H7 (cell line): Measurements from ENCODE around the gene TADA2B. TPM values are rescaled to one million over a fixed set of nuclear protein-coding genes. Genes with fewer than 3 reads are reported as not detected.

Experiments used
- DNase-seq: peaks from one replicate; pipeline ENCODE4 v3.0.0; 2012
- H3K27me3 ChIP-seq: 2 replicates; pipeline ENCODE4 v1.6.0; 2011; ENCODE audit warnings: mild to moderate bottlenecking, low read length; ENCODE audit not compliant: control insufficient read depth, insufficient read depth
- H3K36me3 ChIP-seq: replicated peaks from 2 replicates; pipeline ENCODE4 v1.5.1; 2011; ENCODE audit warnings: low read length; ENCODE audit not compliant: control insufficient read depth, insufficient read depth
- H3K4me3 ChIP-seq: 2 replicates; pipeline ENCODE4 v1.5.1; 2011; ENCODE audit warnings: low read depth, mild to moderate bottlenecking, control low read depth, low read length, moderate library complexity; ENCODE audit not compliant: insufficient read depth
- total RNA-seq: library from RNA; depleted of rRNA; stranded (reverse); fragments of >200 nt; shearing (Covaris generic); gene quantifications from 2 replicates; pipeline ENCODE4 v1.2.3, GENCODE V29; 2014

Gene TADA2B
- total RNA-seq, 1 experiment from 2014 or later = 14.0 TPM

GRCh38 chr4:7041246-7041645 lies 1.9 kb upstream of the TADA2B start:
- no peak overlapping the region for H3K4me3 ChIP-seq
- H3K27me3 ChIP-seq = peaks cover 20% of the 10 kb centered on the region
- no peak for DNase-seq
- no peaks in the 10 kb centered on the region for H3K36me3 ChIP-seq

DNA sequence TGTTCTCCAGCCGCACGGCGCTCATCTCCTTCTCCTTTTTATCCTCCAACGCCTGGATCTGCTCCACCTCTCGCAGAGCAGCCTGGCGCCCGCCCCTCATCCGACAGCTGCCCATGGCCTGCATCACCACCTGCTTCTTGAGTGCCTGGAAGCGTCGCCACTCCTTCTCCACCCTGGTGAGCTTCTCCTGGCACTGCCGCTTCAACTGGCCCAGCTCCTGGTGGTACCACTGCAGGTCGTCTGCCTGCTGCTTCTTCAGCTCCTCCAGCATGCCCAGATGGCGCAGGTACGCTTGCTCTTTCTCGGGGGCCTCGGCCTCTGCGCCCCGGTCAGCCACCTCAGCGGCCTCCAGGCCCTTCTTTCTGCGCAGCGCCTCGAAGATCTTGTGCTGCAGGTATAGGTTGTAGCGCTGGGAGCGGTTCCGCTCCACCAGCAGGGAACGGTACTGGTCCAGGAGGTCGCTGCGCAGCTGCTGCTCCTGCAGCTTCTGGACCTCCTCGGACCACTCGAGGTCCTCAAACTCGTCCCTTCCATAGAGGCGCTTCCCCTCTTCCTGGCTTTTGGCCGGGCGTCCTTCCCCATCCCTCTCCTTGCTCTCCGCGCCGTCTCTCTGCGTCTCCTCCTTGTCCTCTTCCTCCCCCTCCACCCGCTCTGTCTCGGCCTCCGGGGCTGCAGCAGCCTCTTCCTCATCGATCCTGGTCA lies 1.2 kb upstream of the TADA2B start:
- peak; percentile 69 for DNase-seq
- peak overlapping the region; percentile 61 for H3K4me3 ChIP-seq
- no peaks in the 10 kb centered on the region for H3K36me3 ChIP-seq
- H3K27me3 ChIP-seq = peaks cover 20% of the 10 kb centered on the region

DNA sequence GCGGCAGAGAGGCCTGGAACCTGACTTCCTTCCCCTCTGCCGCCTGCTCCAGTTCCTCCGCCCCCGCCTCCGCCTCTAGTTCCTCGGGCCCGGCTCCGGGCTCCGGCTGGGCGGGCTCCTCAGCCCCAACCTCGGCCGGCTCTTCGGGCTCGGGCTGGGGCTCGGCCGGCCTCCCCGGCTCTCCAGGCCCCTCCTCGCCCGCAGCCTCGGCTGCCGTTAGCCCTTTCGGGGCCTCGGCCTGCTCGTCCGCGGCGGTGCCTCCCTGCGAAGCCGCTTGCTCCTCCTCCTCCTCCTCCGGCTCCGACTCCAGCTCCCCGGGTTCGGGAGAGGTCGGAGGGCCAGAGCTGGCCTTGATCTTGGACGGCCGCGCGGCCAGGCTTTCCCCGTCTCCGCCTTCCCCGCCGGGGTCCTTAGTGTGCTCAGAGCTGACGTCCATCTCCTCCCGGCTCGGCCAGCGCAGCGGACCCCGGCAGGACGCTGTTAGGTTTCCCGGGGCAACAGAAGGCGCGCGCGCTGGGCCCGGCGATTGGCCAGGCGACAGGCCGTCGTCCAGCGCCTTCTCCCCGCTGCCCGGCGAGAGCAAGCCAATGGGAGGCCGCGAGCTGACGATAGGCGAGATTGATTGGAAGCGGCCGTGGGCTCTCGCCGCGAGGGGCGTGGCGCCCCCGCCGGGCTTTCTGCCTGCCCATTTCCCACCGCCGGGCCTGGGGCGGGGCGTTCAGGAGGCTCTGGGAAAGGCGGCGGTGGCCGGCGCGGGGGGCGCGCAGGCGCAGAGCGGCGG lies 479 bp upstream of the TADA2B start:
- Histone ChIP-seq H3K36me3 (no peaks in the 10 kb centered on the region), H3K4me3 (peak overlapping the region; percentile 61), H3K27me3 (peaks cover 20% of the 10 kb centered on the region)
- peak; percentile 100 for DNase-seq

GRCh38 chr4:7044137-7044930 lies 1.2 kb downstream of the TADA2B start:
- H3K27me3 ChIP-seq = peaks cover 20% of the 10 kb centered on the region
- no peaks in the 10 kb centered on the region for H3K36me3 ChIP-seq
- peak overlapping the region; percentile 93 for H3K4me3 ChIP-seq
- no peak for DNase-seq

- no peaks in the 10 kb centered on the region for H3K36me3 ChIP-seq
- DNase-seq = no peak
- no peak overlapping the region for H3K4me3 ChIP-seq
- peaks cover 20% of the 10 kb centered on the region for H3K27me3 ChIP-seq
Observed at GRCh38 chr4:7045553-7045952, 2.4 kb downstream of the TADA2B start.

GRCh38 chr4:7045961-7046921 lies 3.1 kb downstream of the TADA2B start:
- Histone ChIP-seq H3K36me3 (no peaks in the 10 kb centered on the region), H3K4me3 (no peak overlapping the region)
- no peak for DNase-seq

GRCh38 chr4:7046971-7047370 lies 3.8 kb downstream of the TADA2B start:
- Histone ChIP-seq H3K4me3 (no peak overlapping the region), H3K27me3 (peaks cover 8% of the 10 kb centered on the region), H3K36me3 (no peaks in the 10 kb centered on the region)
- DNase-seq = no peak

More at GRCh38 chr4:7045961-7046921, 3.1 kb downstream of the TADA2B start:
- H3K27me3 ChIP-seq = peaks cover 15% of the 10 kb centered on the region

- no peaks in the 10 kb centered on the region for H3K36me3 ChIP-seq
- peaks cover 4% of the 10 kb centered on the region for H3K27me3 ChIP-seq
- H3K4me3 ChIP-seq = no peak overlapping the region
- DNase-seq = no peak
Observed at GRCh38 chr4:7048642-7049041, 5.5 kb downstream of the TADA2B start.

DNA sequence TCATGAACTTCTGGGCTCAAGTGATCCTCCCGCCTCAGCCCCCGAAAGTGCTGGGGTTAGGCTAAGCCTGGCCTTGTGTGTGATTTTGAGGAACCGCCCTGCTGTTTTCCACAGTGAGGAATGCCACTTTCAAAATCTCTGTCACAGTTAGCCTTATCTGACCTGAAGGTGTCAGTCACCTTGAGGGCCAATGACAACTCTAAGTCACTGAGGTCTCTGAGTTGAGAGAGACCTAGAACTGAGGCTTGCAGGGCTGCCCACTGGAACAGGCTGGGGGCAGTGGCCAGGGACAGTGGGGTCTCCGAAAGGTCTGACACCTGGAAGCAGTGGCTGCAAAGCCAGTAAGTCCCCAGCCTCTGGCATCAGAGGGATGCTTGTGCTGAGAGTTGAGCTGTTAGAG lies 6.1 kb downstream of the TADA2B start:
- H3K27me3 ChIP-seq = no peaks in the 10 kb centered on the region
- no peak for DNase-seq
- H3K36me3 ChIP-seq = no peaks in the 10 kb centered on the region
- no peak overlapping the region for H3K4me3 ChIP-seq

DNA sequence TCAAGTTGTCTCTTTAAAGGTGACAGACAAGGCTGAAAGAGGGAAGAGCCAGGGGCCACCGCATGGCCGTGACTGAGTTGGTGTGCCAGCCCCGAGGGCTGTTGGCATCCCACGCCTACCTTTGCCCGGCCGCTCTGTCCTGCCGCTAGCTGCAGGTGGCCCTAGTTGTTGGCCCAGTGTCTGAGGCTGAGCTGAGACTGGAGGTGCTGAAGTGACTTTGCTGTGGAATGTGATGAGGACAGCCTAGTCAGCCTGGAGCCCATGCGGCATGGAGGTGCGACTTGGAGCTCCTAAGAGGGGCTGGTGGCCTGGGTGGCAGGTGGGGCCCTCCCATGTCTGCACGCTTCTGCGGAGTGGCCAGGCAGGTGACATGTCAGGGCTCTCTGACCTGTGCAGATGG lies 6.6 kb downstream of the TADA2B start:
- Histone ChIP-seq H3K27me3 (no peaks in the 10 kb centered on the region), H3K36me3 (no peaks in the 10 kb centered on the region), H3K4me3 (no peak overlapping the region)
- DNase-seq = no peak

GRCh38 chr4:7050481-7051143 lies 7.4 kb downstream of the TADA2B start:
- no peak for DNase-seq
- H3K27me3 ChIP-seq = no peaks in the 10 kb centered on the region
- no peak overlapping the region for H3K4me3 ChIP-seq
- peaks cover 1% of the 10 kb centered on the region; the same call in 1 of the 2 replicates for H3K36me3 ChIP-seq

DNA sequence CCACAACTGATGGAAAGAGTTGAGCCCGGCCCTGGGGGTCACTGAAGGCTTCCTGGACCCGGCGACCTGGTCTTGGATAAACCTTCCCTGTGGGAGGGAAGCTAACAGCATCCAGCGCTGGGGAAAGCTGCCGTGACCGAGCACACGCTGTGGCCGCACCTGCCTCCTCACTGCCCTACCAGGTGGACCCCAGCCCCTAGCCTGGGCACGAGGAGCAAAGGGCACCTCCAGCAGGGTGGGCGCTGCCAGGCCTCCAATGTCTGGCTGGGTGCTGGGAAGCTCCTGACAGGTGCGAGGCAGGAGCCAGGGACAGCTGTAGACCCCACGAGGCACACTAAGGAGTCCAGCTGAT lies 7.9 kb downstream of the TADA2B start:
- DNase-seq = no peak
- peaks cover 1% of the 10 kb centered on the region; the same call in 1 of the 2 replicates for H3K36me3 ChIP-seq

DNA sequence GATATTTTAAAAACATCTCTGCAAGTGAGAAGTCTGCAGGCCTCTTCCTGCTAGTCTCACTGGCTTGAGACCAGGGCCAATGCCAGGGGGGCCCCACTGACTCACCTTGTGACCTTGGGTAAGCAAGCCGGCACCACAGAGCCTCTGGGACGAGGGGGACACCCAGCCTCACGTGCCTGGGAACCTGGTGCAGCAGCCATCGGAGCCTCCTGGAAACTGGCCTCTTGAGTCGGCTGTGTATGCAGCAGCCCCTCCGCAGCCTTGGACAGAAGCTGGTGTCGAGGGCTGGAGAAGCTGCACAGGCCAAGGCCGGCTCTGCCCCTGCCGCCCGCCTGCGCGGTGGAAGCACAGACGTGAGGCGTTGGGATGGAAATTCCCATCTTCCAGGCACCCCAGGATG lies 8.7 kb downstream of the TADA2B start:
- Histone ChIP-seq H3K27me3 (no peaks in the 10 kb centered on the region), H3K4me3 (no peak overlapping the region), H3K36me3 (peaks cover 1% of the 10 kb centered on the region; the same call in 1 of the 2 replicates)
- no peak for DNase-seq

More for the DNA sequence above, 7.9 kb downstream of the TADA2B start:
- H3K4me3 ChIP-seq = no peak overlapping the region
- no peaks in the 10 kb centered on the region for H3K27me3 ChIP-seq
